ENCODE results near the gene FOXJ3.

FOXJ3 gene

GRCh38 chr1:42302034-42302433 lies 33.0 kb downstream of the FOXJ3 start:
- DNase-seq = no peak

DNA sequence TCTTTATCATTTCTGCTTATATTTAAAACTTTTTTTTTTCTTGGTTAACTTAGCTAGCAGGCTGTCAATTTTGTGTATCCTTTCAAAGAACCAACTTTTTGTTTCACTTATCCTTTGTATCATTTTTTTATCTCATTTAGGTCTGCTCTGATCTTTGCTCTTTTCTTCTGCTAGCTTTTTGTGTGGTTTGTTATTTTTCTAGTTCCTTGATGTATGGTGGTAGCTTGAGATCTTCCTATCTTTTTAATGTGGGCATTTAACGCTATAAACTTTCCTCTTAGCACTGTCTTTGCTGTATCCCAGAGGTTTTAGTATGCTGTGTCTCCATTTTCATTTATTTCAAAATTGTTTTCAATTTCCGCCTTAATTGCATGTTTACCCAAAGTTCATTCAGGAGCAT lies 36.5 kb downstream of the FOXJ3 start:
- no peak for DNase-seq

DNA sequence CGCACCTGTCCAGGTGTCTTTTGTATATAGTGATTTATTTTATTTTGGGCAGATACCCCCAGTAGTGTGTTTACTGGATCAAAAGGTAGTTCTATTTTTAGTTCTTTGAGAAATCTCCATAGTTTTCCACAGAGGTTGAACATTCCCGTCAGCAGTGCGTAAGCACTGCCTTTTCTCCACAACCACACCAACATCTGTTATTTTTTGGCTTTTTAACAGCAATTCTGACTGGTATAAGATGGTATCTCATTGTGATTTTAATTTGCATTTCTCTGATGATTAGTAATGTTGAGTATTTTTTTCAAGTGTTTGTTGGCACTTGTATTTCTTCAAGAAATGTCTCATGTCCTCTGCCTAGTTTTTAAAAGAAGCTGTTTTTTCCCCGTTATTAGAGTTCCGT lies 39.2 kb downstream of the FOXJ3 start:
- DNase-seq = no peak

GRCh38 chr1:42290130-42290529 lies 44.9 kb downstream of the FOXJ3 start:
- DNase-seq = no peak

DNA sequence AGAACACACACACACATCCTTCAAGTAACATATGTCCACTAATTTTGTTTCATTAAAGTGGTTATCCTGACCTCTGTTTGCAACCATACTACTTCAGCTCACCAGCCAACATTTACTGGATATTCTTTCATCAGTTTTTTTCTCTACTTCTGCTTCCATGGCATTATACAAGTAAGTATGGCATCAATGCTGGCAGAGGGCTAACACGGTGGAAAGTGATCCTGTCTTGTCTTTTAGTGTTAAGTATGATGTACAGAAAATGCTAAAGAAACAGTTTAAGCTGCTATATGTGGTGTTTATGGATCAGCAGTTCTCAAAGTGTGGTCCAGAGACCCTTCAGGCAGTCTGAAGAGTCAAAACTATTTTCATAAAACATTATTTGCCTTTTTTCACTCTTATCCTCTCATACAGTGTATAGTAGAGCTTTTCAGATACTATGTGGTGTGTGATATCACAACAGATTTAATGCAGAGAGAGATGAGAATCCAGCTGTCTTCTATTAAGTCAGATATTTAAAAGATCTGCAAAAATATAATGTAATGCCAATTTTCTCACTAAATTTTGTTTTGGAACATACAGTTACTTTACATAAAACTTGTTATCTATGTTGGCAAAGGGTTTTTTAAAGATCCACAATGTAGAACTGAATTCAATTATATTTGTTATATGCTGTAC lies 46.6 kb downstream of the FOXJ3 start:
- DNase-seq = no peak

DNA sequence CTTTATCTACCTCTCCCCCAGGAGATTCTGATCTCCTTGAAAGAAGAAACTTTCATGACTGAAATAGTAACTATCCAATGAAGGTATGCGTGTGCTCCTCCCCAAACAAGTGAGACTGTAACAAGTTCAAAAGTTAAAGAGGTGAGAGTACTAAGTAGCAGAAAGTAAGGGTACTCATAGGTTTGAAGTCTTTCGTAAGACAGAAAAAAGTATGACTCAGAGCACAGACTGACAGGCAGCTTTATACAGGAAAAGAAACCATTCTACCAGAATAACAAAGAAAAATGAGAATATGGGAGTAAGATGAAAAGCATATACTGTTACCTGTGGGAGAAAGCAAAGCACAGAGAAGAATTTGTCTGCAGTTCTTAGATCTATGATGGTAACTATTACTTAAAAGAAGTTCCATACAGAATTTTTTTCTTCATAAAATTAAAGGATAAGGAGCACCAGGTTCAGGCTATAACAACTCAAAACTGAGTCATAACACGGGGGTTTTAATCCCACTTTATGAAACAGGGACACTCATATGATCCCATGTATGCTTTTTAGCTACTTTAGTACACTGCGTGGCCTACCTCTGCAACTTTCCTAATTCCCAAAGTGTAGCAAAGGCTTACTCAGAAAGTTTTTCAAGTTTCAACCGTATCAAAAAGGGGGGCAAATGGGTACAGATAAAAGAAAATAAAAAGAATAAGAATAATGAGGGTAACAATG lies 52.0 kb downstream of the FOXJ3 start:
- no peak for DNase-seq

DNA sequence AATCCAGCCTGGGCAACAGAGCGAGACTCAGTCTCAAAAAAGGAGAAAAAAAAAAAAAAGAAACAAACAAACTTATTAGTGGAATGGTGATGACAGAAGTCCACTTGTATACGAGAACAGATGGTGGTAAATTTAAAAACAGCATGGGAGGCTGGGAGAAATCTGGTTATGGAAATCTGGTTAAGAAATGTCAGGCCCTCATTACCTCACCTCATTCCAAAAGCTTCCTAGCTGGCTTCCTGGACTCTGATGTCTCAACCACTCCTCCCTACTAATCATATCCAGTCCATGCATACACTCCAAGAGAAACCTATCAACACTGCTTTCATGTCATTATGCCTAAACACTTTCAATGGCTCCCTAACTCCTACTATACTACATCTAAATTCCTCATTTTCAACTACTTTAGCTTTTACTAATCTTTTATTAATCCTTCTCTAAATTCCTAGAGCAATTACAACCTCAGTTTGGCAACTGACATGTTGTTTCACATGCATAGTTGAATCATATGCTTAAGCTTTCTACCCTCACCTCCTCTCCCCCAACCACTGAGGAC lies 52.9 kb downstream of the FOXJ3 start:
- no peak for DNase-seq

GRCh38 chr1:42280821-42281220 lies 54.2 kb downstream of the FOXJ3 start:
- DNase-seq = no peak

DNA sequence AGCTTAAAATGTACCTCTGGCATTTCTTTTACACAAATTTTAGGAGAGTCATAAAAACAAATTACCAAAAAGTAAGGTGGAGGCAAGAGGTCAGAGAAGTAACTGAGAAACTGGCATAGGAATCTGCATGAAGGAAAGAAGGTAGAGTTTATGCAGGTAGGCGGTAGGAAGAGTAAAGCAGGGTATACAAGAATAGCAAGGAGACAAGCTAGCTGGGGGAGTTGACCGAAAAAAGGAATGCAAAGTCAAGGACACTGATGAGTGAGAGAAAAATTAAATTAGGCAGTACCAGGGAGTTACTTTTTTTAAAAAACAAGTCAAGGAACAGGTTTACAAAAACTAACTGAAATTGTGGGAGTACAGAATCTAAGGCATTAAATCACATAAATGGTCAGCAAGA lies 56.0 kb downstream of the FOXJ3 start:
- DNase-seq = no peak

DNA sequence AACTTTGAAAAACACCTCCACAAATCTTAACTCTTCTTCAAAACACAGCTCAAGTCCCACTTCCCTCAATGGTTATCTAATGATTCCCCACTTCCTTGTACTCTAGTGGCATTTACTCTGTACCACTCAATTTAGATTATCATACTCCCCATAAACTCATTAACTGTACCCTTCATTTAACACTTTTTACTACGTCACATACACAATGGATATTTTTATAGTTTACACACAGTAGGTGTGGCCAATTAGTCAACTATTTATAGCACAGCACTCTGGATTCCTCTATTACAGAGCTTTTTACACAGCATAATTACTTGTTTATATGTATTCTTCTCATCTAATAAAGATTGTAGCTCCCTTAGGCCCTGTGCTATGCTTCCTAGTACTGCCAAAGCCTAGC lies 62.1 kb downstream of the FOXJ3 start:
- DNase-seq = no peak

DNA sequence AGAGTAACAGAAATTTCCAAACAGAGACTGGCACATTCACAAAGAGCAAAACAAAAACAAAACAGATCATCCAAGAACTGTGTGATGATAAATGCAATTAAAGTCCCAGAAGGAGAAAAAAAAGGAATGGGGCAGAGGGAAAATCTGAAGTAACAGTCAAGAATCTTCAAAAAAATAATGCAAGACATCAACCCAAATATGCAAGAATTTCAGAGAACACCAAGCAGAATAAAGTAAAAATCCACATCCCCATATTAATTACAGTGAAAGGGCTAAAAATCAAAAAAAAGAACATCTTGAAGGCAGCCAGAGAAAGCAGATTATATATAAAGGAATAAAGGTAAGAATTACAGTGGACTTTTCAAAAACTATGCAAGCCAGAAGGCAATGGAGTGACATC lies 67.1 kb downstream of the FOXJ3 start:
- no peak for DNase-seq

DNA sequence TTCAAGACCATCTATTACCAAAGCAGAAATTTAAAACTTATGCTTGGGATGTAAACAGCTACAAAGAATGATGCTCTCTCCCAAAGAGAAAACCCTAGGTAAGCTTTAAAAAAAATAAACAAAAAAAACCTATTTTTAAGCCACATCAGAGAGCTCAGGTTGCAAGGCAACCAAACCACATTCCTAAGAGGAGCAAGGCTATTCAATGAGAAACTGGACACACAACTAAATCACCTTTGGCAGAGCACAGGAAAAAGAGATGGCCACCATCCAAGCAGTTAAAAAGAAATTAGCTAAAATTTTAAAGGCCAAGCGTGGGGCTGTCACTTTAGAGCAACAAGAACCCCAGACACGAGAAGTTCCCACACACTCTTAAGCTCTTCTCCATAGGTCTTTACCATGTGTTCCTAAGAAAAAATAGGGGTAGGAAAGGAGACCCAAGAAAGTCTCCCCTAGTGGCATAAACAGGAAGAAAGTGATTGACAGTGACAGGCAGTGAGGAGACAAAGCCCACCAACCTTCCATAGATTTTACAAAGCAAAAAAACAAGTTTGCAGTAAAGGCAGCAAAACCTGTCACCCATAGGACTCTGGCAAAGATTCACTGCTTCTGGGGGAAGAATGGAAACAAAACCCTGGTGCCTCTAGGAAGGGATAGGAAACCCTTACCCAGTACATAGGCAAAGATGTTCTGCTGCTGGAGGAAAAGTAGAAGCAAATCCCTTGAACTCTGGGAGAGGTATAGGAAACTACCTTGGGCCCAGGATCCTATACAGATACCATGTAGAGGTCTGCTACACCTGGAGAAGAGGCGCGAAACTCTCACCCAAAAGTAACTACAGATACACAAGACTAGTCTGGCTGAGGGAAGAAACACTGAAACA lies 68.5 kb downstream of the FOXJ3 start:
- DNase-seq = no peak

DNA sequence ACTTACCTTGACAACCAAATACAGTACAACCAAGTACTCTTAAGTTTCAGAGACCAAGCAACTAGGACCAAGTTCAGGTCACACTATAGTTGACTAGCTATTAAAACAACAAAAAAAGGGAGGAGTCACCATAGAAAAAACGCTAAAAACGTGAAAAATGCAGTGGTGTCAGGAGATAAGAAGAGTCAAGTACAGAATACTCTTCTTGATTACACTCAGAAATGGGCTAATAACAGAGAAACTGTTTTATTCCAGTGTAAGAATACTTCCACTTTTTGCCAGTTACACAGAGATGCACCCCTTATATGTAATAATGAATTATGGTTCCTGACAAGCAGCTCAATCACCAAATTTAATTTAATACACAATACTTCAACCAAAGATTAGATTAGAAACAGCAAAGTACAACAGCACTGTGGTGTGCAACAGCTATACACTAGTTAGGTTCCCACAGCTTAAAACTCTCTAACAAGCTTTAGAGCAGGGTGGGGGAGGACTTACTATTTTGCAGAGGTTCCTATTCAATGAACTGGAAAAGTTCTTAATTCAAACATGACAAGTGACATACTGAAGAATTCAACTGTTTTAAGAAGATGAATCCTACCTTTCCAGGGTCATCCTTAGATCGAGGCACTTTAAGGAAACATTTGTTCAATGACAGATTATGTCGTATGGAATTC lies 70.4 kb downstream of the FOXJ3 start:
- DNase-seq = no peak

DNA sequence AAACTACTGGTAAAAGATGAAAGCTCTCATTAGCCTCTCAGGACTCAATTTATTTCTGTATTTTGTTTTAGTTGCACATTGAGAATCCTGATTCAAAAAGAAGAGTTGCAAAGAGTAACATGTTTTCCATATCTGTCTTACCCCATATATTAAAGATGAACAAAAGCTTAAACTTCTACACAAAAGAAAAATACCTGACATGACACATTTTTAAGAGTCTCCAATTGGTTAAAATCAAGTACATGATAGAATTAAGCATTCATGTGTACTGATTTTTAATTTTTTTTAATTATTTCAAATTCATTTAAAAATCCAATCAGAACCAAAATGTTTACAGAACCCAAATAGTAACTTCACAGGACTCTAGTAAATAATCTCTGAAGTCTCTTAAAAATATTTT lies 72.0 kb downstream of the FOXJ3 start:
- DNase-seq = no peak

DNA sequence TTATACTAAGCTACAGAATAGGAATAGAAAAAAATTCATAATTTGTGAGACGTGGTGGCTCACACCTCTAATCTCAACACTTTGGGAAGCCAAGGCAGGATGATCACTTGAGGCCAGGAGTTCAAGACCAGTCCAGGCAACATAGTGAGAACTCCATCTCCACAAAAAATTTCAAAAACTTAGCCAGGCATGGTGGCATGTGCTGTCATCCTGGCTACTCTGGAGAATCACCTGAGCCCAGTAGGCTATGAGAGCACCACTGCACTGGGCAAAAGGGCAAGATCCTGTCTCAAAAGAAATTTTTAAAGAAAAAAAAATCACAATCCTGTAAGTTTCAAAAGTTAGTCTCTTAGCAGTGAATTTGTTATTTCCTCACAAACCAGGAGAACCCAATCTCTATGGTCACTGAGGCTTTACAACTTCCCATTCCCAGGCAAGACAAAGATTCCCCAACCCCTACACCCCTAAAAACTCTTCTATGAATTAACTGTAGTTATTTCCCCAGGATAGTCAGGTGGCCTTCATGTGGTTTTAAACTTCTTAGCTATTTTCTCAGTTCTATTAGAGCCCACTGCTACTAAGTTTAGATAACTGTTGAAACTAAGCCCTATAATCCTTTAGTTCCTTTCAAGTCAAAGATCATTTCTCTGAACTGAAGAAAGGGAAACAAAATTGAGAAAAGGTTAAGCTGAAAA lies 74.5 kb downstream of the FOXJ3 start:
- DNase-seq = no peak

DNA sequence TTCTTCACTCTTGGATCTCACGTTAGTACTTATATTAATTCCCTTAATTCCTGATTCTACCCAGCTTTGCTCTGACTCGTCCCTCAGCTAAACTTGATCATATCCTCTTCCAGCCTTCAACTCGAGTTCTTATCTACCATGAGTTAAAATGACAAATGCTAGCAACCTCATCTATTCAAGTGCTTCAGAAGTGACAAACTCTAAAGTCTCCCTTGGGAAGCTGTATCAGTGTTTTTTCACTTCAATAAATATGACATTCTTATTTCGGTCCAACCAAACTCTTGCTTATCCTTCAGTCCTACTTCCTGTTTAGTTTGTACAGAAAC lies 75.3 kb downstream of the FOXJ3 start:
- no peak for DNase-seq

DNA sequence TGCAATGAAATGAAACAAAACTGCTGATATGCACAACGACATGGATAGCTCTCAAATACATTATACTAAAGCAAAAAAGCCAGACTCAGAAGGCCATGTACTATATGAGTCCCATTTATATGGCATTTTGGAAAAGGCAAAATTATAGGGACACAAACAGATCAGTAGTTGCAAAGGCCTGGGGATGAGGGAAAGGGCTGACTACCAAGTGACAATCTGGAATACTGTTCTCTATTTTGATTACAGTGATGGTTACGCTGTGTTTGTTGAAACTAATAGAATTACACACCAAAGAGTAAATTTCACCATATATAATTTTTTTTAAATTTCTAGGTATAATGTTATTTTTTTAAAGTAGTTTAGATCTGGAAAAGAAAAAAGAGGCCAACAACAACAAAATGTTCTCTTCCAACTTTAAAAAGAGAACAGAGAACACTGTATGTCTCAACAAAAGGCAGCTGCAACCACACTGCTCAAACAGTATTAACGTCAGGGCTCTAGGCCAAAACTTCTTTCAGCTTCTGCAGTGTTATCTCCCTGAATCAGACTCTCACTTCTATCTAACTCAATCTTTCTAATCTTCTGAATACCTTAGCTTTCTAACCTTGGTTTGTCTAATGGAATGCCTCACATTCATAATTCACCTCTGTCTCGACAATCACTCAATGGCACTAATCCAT lies 75.8 kb downstream of the FOXJ3 start:
- DNase-seq = no peak

DNA sequence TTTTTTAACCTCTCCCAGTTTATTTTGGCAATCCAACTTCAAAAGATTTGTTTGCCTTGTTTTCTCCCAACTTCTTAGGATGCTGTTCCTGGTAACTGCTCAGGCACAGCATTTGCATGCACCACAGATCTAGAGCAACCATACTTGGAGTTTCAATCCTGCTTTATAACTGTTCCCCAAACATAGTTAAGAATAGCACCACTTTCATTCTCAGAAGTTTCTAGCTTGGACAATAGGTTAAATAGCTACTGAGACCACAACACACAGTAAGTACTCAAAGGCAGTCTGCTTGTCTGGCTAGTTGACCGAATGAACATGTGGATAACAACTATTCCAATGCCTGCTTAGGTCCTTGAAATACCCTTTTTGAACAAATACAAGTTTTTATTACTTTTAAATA lies 76.8 kb downstream of the FOXJ3 start:
- DNase-seq = no peak

GRCh38 chr1:42251042-42251441 lies 84.0 kb downstream of the FOXJ3 start:
- DNase-seq = no peak

DNA sequence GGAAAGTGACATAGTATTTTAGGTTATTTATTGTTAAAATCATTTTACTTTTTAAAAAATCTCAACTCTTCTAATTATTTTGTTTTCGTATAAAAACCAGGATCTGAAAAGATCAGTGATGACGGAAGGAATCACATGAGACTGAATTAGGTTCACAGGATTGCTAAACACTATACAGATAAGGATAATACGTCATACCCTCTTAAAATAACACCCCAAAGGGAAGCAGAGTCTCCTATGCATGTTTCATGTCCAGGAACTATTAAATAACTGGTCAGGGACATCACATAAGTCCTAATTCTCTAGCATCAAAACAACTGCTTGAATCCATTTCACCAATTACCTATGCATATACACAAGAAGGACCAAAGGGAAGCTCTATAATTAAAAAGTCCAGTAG lies 84.9 kb downstream of the FOXJ3 start:
- no peak for DNase-seq

GRCh38 chr1:42240966-42241755 lies 93.9 kb downstream of the FOXJ3 start:
- no peak for DNase-seq
